ENCODE measurements around the gene GATA5. TPM values are rescaled to one million over a fixed set of nuclear protein-coding genes. Genes with fewer than 3 reads are reported as not detected.

Gene GATA5
- total and polyA plus RNA-seq, 2 donors from 2014 or later, result 1.0 to 6.9 TPM

DNA sequence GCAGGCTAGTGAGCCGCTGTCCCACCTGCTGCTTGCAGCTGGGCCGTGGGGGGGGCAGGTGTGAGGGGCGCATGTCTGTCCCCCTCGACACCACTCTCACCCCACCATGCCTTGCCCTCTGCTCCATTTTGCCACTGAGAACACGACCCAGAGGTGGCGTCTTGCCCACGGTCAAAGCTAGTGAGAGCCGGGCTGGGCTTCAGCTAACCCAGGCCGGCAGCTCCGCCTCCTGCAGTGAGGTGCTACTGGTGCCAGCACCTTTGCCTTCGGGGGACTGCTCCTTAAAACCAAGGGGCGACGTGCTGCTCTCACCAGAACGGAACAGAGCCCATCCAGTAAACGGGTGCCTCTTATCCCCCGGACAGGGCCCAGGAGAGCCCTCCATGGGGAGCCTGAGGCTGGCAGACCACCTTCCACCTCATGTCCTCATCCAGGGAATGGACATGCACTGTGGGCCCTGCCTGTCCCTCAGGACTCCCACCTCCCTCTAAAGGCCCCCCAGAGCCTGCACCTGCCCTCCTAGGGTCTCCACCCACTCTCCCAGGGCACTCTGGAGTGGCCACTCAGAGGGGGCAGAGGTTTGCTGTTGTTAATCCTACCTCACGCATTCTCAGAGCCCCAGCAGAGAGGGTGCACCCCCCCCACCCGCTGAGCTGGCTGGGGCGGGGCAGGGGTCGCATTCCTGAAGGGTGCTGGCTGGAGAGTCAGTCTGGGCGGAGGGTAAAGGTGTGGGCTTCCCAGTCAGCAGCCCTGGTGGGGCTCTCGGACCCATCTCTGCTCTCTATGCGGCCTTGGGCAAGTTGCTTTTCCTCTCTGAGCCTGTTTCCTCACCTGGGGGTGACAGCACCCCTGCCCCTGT is 51.3 kb downstream of the GATA5 start:
- DNase-seq, result peak in 1 of 5 donors; percentile 25
- Histone ChIP-seq H3K36me3 (ENCODE audit: control insufficient read depth in 2 of 3, insufficient read depth in 3 of 3, low read length in 3 of 3) (peaks cover 0 to 4% (median 0%) of the 10 kb centered on the region in 3 donors), H3K4me3 (ENCODE audit: low read length in 3 of 3) (no peak overlapping the region), H3K27me3 (ENCODE audit: control insufficient read depth, insufficient read depth, low read length) (no peaks in the 10 kb centered on the region), H3K4me1 (ENCODE audit: control insufficient read depth in 2 of 3, insufficient read depth in 2 of 3, low read depth in 1 of 3, low read length in 3 of 3) (peaks cover 0 to 16% (median 3%) of the 10 kb centered on the region in 3 donors), H3K27ac (ENCODE audit: low read depth in 2 of 2, low read length in 2 of 2) (no peak overlapping the region), H3K9ac (ENCODE audit: low read length in 3 of 3) (no peak overlapping the region), H3K9me3 (ENCODE audit: control insufficient read depth in 2 of 3, insufficient read depth in 1 of 3, low read length in 3 of 3) (peaks cover 0 to 3% (median 0%) of the 10 kb centered on the region in 3 donors)
- TF ChIP-seq, protein P1, sequence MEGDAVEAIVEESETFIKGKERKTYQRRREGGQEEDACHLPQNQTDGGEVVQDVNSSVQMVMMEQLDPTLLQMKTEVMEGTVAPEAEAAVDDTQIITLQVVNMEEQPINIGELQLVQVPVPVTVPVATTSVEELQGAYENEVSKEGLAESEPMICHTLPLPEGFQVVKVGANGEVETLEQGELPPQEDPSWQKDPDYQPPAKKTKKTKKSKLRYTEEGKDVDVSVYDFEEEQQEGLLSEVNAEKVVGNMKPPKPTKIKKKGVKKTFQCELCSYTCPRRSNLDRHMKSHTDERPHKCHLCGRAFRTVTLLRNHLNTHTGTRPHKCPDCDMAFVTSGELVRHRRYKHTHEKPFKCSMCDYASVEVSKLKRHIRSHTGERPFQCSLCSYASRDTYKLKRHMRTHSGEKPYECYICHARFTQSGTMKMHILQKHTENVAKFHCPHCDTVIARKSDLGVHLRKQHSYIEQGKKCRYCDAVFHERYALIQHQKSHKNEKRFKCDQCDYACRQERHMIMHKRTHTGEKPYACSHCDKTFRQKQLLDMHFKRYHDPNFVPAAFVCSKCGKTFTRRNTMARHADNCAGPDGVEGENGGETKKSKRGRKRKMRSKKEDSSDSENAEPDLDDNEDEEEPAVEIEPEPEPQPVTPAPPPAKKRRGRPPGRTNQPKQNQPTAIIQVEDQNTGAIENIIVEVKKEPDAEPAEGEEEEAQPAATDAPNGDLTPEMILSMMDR (IDR thresholded peaks at IDR 0.05; ENCODE audit: borderline replicate concordance, extremely low read depth, insufficient read depth), result no peak
- no peak for FAIRE-seq
- intact Hi-C loops (cut with DNase I), result no loop called here

DNA sequence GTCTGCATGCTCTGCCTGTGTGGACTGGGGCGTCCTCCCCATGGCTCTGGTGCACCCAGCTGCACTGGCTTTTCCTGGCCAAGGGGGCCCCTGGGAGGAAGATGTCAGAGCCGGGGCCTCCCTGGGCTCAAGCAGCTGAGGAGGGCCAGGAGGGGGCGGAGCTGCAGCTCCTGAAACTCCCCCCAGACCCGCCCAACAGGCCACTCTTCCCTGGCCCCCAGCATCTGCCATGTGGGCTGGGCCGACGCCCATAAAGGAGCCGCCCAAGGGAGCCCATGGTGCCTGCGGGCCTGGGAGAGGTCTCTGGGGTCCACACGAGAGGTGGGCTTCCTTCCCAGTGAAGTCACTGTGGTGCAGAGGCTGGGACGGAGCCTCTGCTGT is 52.5 kb downstream of the GATA5 start:
- Histone ChIP-seq H3K9ac (ENCODE audit: low read length in 3 of 3) (no peak overlapping the region), H3K4me1 (ENCODE audit: control insufficient read depth in 2 of 3, insufficient read depth in 2 of 3, low read depth in 1 of 3, low read length in 3 of 3) (peaks cover 0 to 12% (median 0%) of the 10 kb centered on the region in 3 donors), H3K4me3 (ENCODE audit: low read length in 3 of 3) (no peak overlapping the region), H3K27me3 (ENCODE audit: control insufficient read depth, insufficient read depth, low read length) (no peaks in the 10 kb centered on the region), H3K9me3 (ENCODE audit: control insufficient read depth in 2 of 3, insufficient read depth in 1 of 3, low read length in 3 of 3) (peaks cover 0 to 3% (median 0%) of the 10 kb centered on the region in 3 donors), H3K27ac (ENCODE audit: low read depth in 2 of 2, low read length in 2 of 2) (no peak overlapping the region), H3K36me3 (ENCODE audit: control insufficient read depth in 2 of 3, insufficient read depth in 3 of 3, low read length in 3 of 3) (peaks cover 0 to 4% (median 0%) of the 10 kb centered on the region in 3 donors)
- FAIRE-seq, result no peak
- TF ChIP-seq, protein P1 (IDR thresholded peaks at IDR 0.05; ENCODE audit: borderline replicate concordance, extremely low read depth, insufficient read depth), result no peak
- intact Hi-C loops (cut with DNase I), result no loop called here
- no peak for DNase-seq

DNA sequence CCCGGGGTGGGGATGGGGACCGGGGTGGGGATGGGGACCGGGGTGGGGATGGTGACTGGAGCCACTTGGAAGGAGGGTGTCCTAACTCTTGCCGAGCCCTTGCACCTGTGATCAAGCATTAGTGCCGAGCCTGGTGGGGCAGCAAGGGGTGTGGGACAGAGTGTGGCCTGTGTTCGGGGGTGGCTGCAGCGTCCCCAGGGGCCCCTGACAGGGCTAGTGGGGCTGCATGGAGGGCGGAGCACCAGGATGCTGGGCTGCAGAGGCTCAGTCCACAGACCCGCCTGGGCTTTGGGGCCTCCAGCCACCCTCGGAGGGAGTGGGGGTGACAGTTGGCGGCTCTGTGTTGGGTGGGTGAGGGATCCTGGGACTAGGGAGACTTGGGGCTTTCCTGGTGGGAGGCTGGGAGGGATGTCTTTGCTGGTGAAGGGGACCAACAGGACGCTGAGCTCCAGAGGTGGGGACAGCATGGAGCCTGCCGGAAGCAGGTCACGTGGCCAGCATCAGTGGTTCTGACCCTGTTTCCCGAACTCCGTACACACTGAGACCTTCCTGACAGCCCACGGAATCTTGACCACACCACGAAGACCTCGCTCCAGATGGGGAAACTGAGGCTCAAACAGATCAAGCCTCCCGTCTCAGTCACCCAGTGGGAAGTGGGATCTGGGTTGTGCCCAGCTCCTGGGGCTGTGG is 53.0 kb downstream of the GATA5 start:
- peaks cover 0 to 12% (median 0%) of the 10 kb centered on the region in 3 donors for H3K4me1 ChIP-seq (ENCODE audit: control insufficient read depth in 2 of 3, insufficient read depth in 2 of 3, low read depth in 1 of 3, low read length in 3 of 3)
- FAIRE-seq, result no peak

More for the DNA sequence above, 53.0 kb downstream of the GATA5 start:
- Histone ChIP-seq H3K4me3 (ENCODE audit: low read length in 3 of 3) (no peak overlapping the region), H3K27me3 (ENCODE audit: control insufficient read depth, insufficient read depth, low read length) (no peaks in the 10 kb centered on the region), H3K9ac (ENCODE audit: low read length in 3 of 3) (no peak overlapping the region), H3K36me3 (ENCODE audit: control insufficient read depth in 2 of 3, insufficient read depth in 3 of 3, low read length in 3 of 3) (peaks cover 0 to 4% (median 0%) of the 10 kb centered on the region in 3 donors), H3K9me3 (ENCODE audit: control insufficient read depth in 2 of 3, insufficient read depth in 1 of 3, low read length in 3 of 3) (peaks cover 0 to 3% (median 0%) of the 10 kb centered on the region in 3 donors), H3K27ac (ENCODE audit: low read depth in 2 of 2, low read length in 2 of 2) (no peak overlapping the region)
- DNase-seq, result no peak
- TF ChIP-seq, protein P1 (IDR thresholded peaks at IDR 0.05; ENCODE audit: borderline replicate concordance, extremely low read depth, insufficient read depth), result no peak
- intact Hi-C loops (cut with DNase I), result no loop called here

All from kidney (tissue), 14 donors.